Embryonic facial prominence (tissue), 1 donor: Measurements from ENCODE around the gene KBTBD13.

Experiments used
- DNase-seq: peaks from one replicate; pipeline ENCODE4 v3.0.0-alpha.2; 2016; ENCODE audit errors: extremely low spot score

The KBTBD13 gene

DNA sequence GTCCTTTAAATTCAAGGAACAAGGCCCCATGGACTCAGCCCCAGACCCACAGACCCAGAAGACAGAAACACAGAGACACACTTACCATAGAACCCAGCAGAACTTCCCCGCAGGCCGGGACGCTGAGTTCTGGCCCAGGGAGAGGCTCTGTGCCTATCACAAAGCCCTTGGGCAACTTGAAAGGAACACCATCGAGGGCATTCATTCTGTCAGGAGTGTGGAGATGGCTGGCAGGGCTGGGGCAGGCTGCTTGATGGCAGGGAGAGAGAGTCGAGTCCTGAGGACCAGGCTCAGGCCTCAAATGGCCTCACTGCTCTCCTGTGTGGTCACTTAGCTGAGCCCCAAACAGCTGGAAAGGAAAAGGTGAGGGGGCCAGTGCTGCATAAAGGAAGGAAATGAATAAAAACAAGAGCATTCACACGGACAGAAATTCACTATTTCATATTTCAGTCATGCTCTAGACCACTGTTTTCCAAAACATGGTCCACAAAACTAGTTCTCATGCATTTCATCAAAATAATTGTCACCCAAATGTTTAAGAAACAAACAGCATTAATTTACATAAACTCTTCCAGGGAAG, 29.6 kb downstream of the KBTBD13 start:
- no peak for DNase-seq

DNA sequence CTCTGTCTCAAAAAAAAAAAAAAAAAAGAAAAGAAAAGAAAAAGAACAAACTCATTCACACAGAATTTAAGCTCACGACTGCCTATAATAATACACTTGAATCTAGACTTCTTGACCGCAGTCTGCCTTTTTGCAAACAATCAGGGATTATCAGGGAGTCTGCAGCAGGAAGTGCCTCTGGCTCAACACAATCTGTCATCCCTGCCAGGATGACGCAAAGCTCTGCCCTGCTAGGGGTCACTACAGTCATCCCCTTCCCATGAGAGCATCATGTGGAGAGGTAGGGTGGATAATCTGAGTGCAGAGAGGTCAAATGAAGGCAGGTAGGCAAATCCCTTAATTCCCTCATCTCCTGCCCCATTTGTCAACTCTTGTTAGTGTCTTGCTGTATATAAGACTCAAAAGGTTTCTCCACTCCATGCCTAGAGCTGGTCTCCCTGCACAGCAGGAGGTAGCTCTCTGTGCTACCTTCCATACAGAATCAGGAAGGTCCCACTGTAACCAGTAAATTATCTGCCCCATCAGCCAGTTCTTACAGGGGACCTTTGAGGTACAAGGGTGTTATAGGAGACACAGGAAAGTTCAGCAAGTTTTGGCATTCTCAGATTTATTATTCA, 34.2 kb downstream of the KBTBD13 start:
- DNase-seq: no peak

DNA sequence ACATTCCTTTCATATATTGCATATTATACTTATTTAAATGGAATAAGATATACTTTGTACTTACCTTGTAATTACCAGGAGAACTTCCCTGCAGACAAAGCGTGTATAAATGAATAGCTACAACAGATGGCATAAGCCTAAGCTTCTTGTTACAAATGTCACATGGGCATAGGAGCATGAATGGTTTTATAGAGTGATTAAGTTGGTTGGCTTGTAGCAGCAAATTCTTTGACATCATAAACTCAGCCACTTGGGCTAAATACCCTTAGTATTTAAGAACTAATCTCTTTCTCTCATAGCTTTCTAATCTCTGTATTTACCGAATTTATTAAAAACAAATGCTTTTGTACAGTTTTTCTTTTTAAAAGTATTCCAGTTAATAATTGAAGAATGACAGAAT, 38.5 kb downstream of the KBTBD13 start, which contains the start of gene UBAP1L:
TSS of gene UBAP1L (minus strand) at position 115 of the 400 bp plus-strand sequence. CDS start 8,985 bp downstream, outside the sequence.
- DNase-seq: no peak

DNA sequence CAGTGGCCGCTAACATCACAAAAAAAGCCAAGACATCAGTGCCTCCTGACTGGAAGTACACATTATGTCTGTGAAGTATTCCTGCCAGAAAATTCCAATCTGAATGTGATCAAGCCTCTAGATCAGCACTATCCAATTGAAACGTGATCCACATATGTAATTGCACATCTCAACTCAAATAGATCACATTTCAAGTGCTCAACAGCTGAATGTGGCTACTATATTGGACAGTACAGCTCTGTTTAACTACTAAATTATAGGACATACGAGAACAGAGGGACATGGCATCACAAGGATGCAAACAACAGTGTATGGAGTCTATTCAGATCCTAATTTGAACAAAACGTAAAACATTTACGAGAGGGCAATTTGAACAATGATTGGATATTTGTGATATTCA, 39.0 kb downstream of the KBTBD13 start:
- DNase-seq: no peak
